ENCODE data around the gene KRTAP10-8.

The KRTAP10-8 gene

DNA sequence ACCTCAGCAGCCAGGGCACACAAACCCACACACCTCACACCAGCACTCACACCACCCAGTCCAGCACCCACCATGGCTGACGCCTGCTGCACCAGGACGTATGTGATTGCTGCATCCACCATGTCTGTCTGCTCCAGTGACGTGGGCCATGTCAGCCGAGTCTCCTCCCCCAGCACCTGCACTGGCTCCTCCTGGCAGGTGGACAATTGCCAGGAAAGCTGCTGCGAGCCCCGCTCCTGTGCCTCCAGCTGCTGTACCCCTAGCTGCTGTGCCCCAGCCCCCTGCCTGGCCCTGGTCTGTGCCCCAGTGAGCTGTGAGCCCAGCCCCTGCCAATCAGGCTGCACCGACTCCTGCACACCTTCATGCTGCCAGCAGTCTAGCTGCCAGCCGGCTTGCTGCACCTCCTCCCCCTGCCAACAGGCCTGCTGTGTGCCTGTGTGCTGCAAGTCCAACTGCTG lies at the start of gene KRTAP10-8:
TSS of gene KRTAP10-8 (plus strand) at position 51 of the 458 bp plus-strand sequence. CDS start at position 73, 22 bp downstream.
- DNase-seq (ENCODE audit: low read depth): no peak
- TF ChIP-seq, protein P1, sequence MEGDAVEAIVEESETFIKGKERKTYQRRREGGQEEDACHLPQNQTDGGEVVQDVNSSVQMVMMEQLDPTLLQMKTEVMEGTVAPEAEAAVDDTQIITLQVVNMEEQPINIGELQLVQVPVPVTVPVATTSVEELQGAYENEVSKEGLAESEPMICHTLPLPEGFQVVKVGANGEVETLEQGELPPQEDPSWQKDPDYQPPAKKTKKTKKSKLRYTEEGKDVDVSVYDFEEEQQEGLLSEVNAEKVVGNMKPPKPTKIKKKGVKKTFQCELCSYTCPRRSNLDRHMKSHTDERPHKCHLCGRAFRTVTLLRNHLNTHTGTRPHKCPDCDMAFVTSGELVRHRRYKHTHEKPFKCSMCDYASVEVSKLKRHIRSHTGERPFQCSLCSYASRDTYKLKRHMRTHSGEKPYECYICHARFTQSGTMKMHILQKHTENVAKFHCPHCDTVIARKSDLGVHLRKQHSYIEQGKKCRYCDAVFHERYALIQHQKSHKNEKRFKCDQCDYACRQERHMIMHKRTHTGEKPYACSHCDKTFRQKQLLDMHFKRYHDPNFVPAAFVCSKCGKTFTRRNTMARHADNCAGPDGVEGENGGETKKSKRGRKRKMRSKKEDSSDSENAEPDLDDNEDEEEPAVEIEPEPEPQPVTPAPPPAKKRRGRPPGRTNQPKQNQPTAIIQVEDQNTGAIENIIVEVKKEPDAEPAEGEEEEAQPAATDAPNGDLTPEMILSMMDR (IDR thresholded peaks at IDR 0.05; ENCODE audit: low read length, missing control alignments): no peak
- no peak within 1 kb of the TSS for H3K4me3 ChIP-seq (replicated peaks; ENCODE audit: low read depth, low read length)

DNA sequence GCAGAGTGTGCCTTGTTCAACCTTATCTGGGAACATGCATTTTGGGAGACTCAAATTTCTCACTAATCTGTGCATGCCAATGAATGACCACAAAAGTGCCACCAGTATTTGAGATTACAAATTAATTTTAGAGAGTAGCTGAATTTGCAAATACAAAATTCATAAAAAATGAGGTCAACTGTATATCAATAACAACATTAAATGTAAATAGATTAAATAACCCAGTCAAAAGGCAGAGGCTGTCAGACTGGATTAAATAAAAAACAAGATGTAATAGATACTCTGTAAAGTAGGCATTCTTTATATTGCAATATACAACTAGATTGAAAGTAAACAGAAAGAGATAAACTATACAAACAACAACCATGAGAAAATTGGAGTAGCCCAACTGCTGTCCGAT lies 47.8 kb upstream of the KRTAP10-8 start:
- TF ChIP-seq, protein P1 (IDR thresholded peaks at IDR 0.05; ENCODE audit: low read length, missing control alignments): no peak
- no peak overlapping the region for H3K4me3 ChIP-seq (replicated peaks; ENCODE audit: low read depth, low read length)
- DNase-seq (ENCODE audit: low read depth): no peak

GRCh38 chr21:44564886-44565598 lies 46.8 kb upstream of the KRTAP10-8 start:
- DNase-seq (ENCODE audit: low read depth): no peak
- TF ChIP-seq, protein P1 (IDR thresholded peaks at IDR 0.05; ENCODE audit: low read length, missing control alignments): no peak
- H3K4me3 ChIP-seq (replicated peaks; ENCODE audit: low read depth, low read length): no peak overlapping the region

DNA sequence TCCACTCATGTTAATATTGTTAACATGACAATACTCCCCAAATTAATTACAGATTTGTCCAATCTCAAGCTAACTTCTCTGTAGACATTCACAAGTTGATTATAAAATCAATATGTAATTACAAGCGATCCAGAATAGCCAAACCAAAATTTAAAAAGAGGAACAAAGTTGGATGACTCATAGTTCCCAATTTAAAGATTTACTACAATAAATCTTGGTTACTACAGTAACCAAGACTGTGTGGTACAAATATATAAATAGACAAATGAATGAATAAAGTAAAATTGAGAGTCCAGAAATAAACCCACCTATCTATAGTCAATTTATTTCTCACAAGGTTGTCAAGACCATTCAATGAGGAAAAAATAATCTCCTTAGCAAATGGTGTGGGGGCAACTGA lies 45.5 kb upstream of the KRTAP10-8 start:
- no peak overlapping the region for H3K4me3 ChIP-seq (replicated peaks; ENCODE audit: low read depth, low read length)
- DNase-seq (ENCODE audit: low read depth): no peak
- TF ChIP-seq, protein P1 (IDR thresholded peaks at IDR 0.05; ENCODE audit: low read length, missing control alignments): no peak

DNA sequence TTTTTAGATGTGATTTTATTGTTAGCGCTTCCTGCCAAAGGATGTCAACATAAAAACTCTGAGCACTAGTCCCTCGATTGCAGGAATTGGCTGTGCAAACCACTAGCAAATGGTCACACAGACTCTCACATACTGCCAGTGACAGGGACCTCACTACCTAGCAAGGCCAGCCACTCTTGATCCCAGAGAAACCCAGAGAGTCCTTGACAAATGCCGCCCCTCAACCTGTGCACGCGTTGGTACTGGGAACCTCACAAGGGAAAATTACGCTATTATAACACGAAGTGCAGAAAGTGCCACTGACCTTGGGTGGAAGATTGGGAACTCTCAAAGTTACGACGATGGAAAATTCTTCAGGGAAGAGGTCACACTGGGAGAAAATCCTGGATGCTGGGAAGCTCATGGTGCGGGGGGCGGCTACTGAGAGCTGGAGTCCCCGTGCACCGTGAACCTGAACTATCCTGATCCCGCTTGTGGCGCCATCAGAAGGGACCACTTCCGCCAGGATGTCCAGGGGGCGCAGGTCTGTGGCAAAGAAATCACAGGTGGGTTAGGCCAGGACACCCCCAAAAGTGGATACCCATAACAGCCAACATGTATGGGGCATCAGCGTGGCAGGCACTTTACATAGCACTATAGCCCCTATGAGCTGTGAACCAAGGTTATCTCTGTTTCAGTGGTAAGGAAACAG lies 44.3 kb upstream of the KRTAP10-8 start:
- TF ChIP-seq, protein P1 (IDR thresholded peaks at IDR 0.05; ENCODE audit: low read length, missing control alignments): no peak
- no peak overlapping the region for H3K4me3 ChIP-seq (replicated peaks; ENCODE audit: low read depth, low read length)
- DNase-seq (ENCODE audit: low read depth): no peak

DNA sequence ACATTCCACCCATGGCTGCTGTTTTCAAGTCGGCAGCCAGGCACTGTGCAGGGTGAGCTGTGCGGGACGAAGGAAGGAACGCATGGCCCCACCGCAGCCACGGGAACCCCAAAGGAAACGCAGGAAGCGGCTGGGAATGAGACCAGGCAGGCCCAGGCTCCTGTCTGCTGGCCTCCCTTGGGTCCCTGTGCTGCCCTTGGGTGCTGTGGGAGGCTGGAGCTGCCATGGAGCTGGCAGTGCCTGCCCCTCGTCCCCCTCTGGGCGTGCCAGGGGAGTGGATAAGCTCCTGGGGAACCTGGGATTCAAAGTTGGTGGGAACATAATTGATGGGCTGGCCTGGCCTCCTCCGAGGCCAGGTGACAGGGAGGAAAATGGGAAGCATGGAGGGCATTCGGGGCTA lies 43.6 kb upstream of the KRTAP10-8 start:
- no peak overlapping the region for H3K4me3 ChIP-seq (replicated peaks; ENCODE audit: low read depth, low read length)
- TF ChIP-seq, protein P1 (IDR thresholded peaks at IDR 0.05; ENCODE audit: low read length, missing control alignments): no peak
- DNase-seq (ENCODE audit: low read depth): no peak
